Loucy (cell line): Measurements from ENCODE around the gene FMO2.

Experiments
- H2AFZ ChIP-seq: fragments of 200-600 bp; sonication (generic); 2 replicates; pipeline ENCODE4 v1.6.0; 2016; ENCODE audit warnings: antibody characterized with exemption, mild to moderate bottlenecking, low read length, moderate library complexity
- H3F3A ChIP-seq: fragments of 200-600 bp; 2 replicates; pipeline ENCODE4 v1.6.0; 2016; ENCODE audit warnings: antibody characterized with exemption, low read depth, mild to moderate bottlenecking
- H3K27me3 ChIP-seq: fragments of 200-600 bp; sonication (generic); 2 replicates; pipeline ENCODE4 v1.6.1; 2014; ENCODE audit warnings: low read length, mild to moderate bottlenecking; ENCODE audit not compliant: insufficient read depth, poor library complexity, severe bottlenecking
- H3K36me3 ChIP-seq: fragments of 200-600 bp; sonication (generic); 2 replicates; pipeline ENCODE4 v1.6.1; 2016; ENCODE audit warnings: low read length; ENCODE audit not compliant: insufficient read depth
- H3K4me1 ChIP-seq: fragments of 200-600 bp; sonication (generic); 2 replicates; pipeline ENCODE4 v1.5.1; 2014; ENCODE audit warnings: low read length, mild to moderate bottlenecking; ENCODE audit not compliant: insufficient read depth, poor library complexity, severe bottlenecking
- H3K4me2 ChIP-seq: fragments of 200-600 bp; sonication (generic); 2 replicates; pipeline ENCODE4 v1.6.0; 2014; ENCODE audit warnings: antibody characterized with exemption, low read length, low read depth, mild to moderate bottlenecking; ENCODE audit not compliant: poor library complexity, severe bottlenecking
- H3K4me3 ChIP-seq: fragments of 200-600 bp; sonication (generic); 2 replicates; pipeline ENCODE4 v1.5.1; 2014; ENCODE audit warnings: low read length, mild to moderate bottlenecking, mixed read lengths; ENCODE audit not compliant: poor library complexity, severe bottlenecking
- H3K79me2 ChIP-seq: fragments of 200-600 bp; sonication (generic); 2 replicates; pipeline ENCODE4 v1.6.1; 2014; ENCODE audit warnings: low read length; ENCODE audit not compliant: insufficient read depth
- H3K9ac ChIP-seq: fragments of 200-600 bp; sonication (generic); 2 replicates; pipeline ENCODE4 v1.6.0; 2014; ENCODE audit warnings: mild to moderate bottlenecking, low read depth, low read length, moderate library complexity; ENCODE audit not compliant: poor library complexity, severe bottlenecking
- H3K9me2 ChIP-seq: fragments of 200-600 bp; sonication (generic); replicated peaks from 2 replicates; pipeline ENCODE4 v1.6.1; 2016; ENCODE audit warnings: low read depth, low read length, mixed read lengths
- H3K9me3 ChIP-seq: fragments of 200-600 bp; sonication (generic); 2 replicates; pipeline ENCODE4 v1.6.1; 2014; ENCODE audit warnings: mild to moderate bottlenecking, antibody characterized with exemption, low read length, low read depth; ENCODE audit not compliant: insufficient read depth
- H4K20me1 ChIP-seq: fragments of 200-600 bp; sonication (generic); 2 replicates; pipeline ENCODE4 v1.6.0; 2014; ENCODE audit warnings: antibody characterized with exemption, low read length, mild to moderate bottlenecking; ENCODE audit not compliant: insufficient read depth, poor library complexity, severe bottlenecking
- EZH2phosphoT487 ChIP-seq: fragments of 200-600 bp; IDR thresholded peaks from 2 replicates; pipeline ENCODE4 v1.6.1; 2018; ENCODE audit warnings: antibody characterized with exemption, mild to moderate bottlenecking, moderate library complexity, borderline replicate concordance
- TF ChIP-seq, protein P1 (sequence below): fragments of 200-600 bp; sonication (generic); conservative IDR thresholded peaks from 2 replicates; pipeline ENCODE4 v1.5.1; 2014; ENCODE audit warnings: mild to moderate bottlenecking, antibody characterized with exemption, low read length

Gene FMO2

DNA sequence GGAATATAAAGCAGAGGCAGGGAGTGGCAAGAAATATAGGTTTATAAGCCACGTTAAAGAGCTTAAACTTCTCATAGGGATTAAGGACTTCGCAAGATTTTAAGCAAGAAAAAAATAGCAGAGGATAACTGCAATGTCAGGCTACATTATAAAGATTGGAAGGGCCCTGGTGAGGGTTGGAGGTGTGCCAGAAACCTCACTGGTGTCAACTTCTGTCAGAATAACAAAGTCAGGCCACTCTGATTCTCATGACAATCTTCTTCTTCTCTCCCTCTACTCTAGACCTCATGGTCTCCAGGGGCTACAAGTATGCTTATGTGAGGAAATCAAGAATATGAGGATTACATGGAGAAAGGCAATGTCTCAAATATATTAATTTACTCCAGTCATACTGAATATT is 32.6 kb upstream of the FMO2 start:
- Histone ChIP-seq H4K20me1 (no peaks in the 10 kb centered on the region), H2AFZ (no peak overlapping the region), H3K4me1 (no peaks in the 10 kb centered on the region), H3K9me3 (no peaks in the 10 kb centered on the region), H3K4me3 (no peak overlapping the region), H3K79me2 (no peaks in the 10 kb centered on the region), H3K9ac (no peak overlapping the region), H3K27me3 (no peaks in the 10 kb centered on the region), H3K9me2 (no peaks in the 10 kb centered on the region), H3F3A (no peaks in the 10 kb centered on the region), H3K4me2 (no peak overlapping the region), H3K36me3 (no peaks in the 10 kb centered on the region)
- TF ChIP-seq, protein P1, sequence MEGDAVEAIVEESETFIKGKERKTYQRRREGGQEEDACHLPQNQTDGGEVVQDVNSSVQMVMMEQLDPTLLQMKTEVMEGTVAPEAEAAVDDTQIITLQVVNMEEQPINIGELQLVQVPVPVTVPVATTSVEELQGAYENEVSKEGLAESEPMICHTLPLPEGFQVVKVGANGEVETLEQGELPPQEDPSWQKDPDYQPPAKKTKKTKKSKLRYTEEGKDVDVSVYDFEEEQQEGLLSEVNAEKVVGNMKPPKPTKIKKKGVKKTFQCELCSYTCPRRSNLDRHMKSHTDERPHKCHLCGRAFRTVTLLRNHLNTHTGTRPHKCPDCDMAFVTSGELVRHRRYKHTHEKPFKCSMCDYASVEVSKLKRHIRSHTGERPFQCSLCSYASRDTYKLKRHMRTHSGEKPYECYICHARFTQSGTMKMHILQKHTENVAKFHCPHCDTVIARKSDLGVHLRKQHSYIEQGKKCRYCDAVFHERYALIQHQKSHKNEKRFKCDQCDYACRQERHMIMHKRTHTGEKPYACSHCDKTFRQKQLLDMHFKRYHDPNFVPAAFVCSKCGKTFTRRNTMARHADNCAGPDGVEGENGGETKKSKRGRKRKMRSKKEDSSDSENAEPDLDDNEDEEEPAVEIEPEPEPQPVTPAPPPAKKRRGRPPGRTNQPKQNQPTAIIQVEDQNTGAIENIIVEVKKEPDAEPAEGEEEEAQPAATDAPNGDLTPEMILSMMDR = no peak
- TF ChIP-seq EZH2phosphoT487 = no peak

DNA sequence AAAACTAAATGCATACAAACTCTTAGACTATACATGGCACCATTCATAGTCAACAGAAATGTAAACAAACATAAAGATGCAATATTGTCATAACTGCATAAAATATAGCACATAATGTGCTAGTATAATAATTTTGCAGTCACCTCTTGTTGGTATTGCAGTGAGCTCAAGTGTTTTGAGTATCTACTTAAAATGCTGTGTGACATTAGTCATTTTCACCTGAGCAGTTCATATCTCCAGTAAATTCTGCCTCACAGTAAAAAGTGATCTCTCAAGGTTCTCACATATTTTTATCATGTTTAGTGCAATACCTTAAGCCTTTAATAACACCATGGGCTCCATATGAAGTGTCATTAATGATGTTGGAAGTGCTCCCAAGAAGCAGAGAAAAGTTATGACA is 29.6 kb upstream of the FMO2 start:
- no peaks in the 10 kb centered on the region for H3K4me1 ChIP-seq
- H3K36me3 ChIP-seq = no peaks in the 10 kb centered on the region
- H3K4me3 ChIP-seq = no peak overlapping the region
- no peak overlapping the region for H3K9ac ChIP-seq
- no peaks in the 10 kb centered on the region for H4K20me1 ChIP-seq
- TF ChIP-seq EZH2phosphoT487 = no peak
- TF ChIP-seq, protein P1 = no peak
- no peak overlapping the region for H3K4me2 ChIP-seq
- H3F3A ChIP-seq = no peaks in the 10 kb centered on the region
- no peaks in the 10 kb centered on the region for H3K9me2 ChIP-seq
- H3K9me3 ChIP-seq = no peaks in the 10 kb centered on the region
- no peaks in the 10 kb centered on the region for H3K79me2 ChIP-seq
- no peaks in the 10 kb centered on the region for H3K27me3 ChIP-seq
- no peak overlapping the region for H2AFZ ChIP-seq

DNA sequence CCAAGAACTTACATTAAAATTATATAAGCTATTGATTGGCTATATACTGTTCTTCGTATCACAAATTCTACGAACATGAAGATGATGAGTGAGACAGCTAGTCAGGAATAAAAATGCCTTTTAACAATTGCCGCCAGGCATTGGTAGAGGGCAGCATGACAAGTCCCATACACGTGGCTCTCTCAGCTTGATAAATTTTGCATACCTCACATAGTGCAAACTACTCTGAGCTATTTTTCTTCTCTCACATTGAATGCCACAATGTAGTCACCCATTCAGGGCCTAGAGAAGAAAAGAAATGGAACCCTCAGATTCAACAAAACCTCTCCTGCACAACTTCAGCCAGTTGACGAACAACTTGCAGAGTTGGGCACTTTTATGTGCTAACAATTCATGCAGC is 27.0 kb upstream of the FMO2 start:
- Histone ChIP-seq H3K9me3 (no peaks in the 10 kb centered on the region), H3K9me2 (no peaks in the 10 kb centered on the region), H3K4me3 (no peak overlapping the region), H3K4me2 (no peak overlapping the region), H3K79me2 (no peaks in the 10 kb centered on the region), H4K20me1 (no peaks in the 10 kb centered on the region), H3F3A (no peaks in the 10 kb centered on the region), H3K4me1 (no peaks in the 10 kb centered on the region), H3K9ac (no peak overlapping the region), H3K36me3 (no peaks in the 10 kb centered on the region), H3K27me3 (no peaks in the 10 kb centered on the region), H2AFZ (no peak overlapping the region)
- TF ChIP-seq, protein P1 = no peak
- no peak for TF ChIP-seq EZH2phosphoT487
